WTC11 (cell line): ENCODE data around the gene MGMT. TPM values are rescaled to one million over a fixed set of nuclear protein-coding genes. Genes with fewer than 3 reads are reported as not detected.

Experiments used
- ATAC-seq: fragments of 200-7000 bp; cut with Tn5 transposase; 2 replicates; pipeline ENCODE4 v1.10.0; 2021; ENCODE audit warnings: mild to moderate bottlenecking, moderate library complexity
- CTCF ChIA-PET: fragments of 300-600 bp; sonication (Branson Sonifier 250); formaldehyde crosslinking; loops from one replicate; lab custom pipeline; 2021; ENCODE audit warnings: antibody characterized with exemption; lab: Charles Lee
- POLR2A ChIA-PET: fragments of 350-600 bp; sonication (Branson Sonifier 250); formaldehyde crosslinking; loops from one replicate; lab custom pipeline; 2021; ENCODE audit warnings: antibody characterized with exemption; lab: Charles Lee
- DNase-seq: peaks from one replicate; pipeline ENCODE4 v3.0.0; 2021; ENCODE audit warnings: low spot score
- H3K27ac Mint-ChIP-seq: 2 replicates; pipeline ENCODE4 v1.8.0; 2021; ENCODE audit warnings: mixed read lengths
- H3K27me3 Mint-ChIP-seq: 2 replicates; pipeline ENCODE4 v1.8.0; 2021; ENCODE audit warnings: low read depth, mild to moderate bottlenecking, moderate library complexity, mixed read lengths
- H3K36me3 Mint-ChIP-seq: 2 replicates; pipeline ENCODE4 v1.8.0; 2021; ENCODE audit warnings: mixed read lengths
- H3K4me1 Mint-ChIP-seq: 2 replicates; pipeline ENCODE4 v1.8.0; 2022; ENCODE audit warnings: mixed read lengths
- H3K4me3 Mint-ChIP-seq: 2 replicates; pipeline ENCODE4 v1.8.0; 2021; ENCODE audit warnings: mild to moderate bottlenecking, moderate library complexity, mixed read lengths
- H3K9me3 Mint-ChIP-seq: 2 replicates; pipeline ENCODE4 v1.8.0; 2021; ENCODE audit warnings: mixed read lengths
- ARID4B ChIP-seq: sonication (generic); formaldehyde crosslinking; IDR thresholded peaks from 2 replicates; pipeline ENCODE4 v1.8.0; 2023; ENCODE audit warnings: missing genetic modification reagents, mild to moderate bottlenecking, borderline replicate concordance
- ATF1 ChIP-seq: sonication (generic); formaldehyde crosslinking; IDR thresholded peaks from 2 replicates; pipeline ENCODE4 v1.8.1; 2023; ENCODE audit warnings: mild to moderate bottlenecking, moderate library complexity, missing genetic modification reagents
- CREB1 ChIP-seq: sonication (generic); formaldehyde crosslinking; IDR thresholded peaks from 2 replicates; pipeline ENCODE4 v1.8.0; 2023; ENCODE audit warnings: mild to moderate bottlenecking, missing genetic modification reagents
- ERG ChIP-seq: fragments of 250-450 bp; sonication (Bioruptor Pico); IDR thresholded peaks from 2 replicates; pipeline ENCODE4 v1.8.0; 2021; ENCODE audit warnings: mild to moderate bottlenecking
- GTF2I ChIP-seq: fragments of 250-450 bp; sonication (Bioruptor Pico); conservative IDR thresholded peaks from 2 replicates; pipeline ENCODE4 v1.4.0; 2021; ENCODE audit warnings: mild to moderate bottlenecking
- JAZF1 ChIP-seq: fragments of 250-450 bp; sonication (Bioruptor Pico); IDR thresholded peaks from 2 replicates; pipeline ENCODE4 v1.9.0; 2021; ENCODE audit warnings: moderate library complexity, mild to moderate bottlenecking, inconsistent platforms
- MAX ChIP-seq: sonication (generic); formaldehyde crosslinking; IDR thresholded peaks from 2 replicates; pipeline ENCODE4 v1.8.0; 2022; ENCODE audit warnings: mild to moderate bottlenecking, missing genetic modification reagents
- NFE2L1 ChIP-seq: sonication (generic); formaldehyde crosslinking; IDR thresholded peaks from 2 replicates; pipeline ENCODE4 v1.8.1; 2023; ENCODE audit warnings: missing genetic modification reagents
- PREB ChIP-seq: sonication (generic); formaldehyde crosslinking; IDR thresholded peaks from 2 replicates; pipeline ENCODE4 v1.8.1; 2022; ENCODE audit warnings: mild to moderate bottlenecking, missing genetic modification reagents, moderate library complexity, borderline replicate concordance
- PRRX2 ChIP-seq: fragments of 250-450 bp; sonication (Bioruptor Pico); IDR thresholded peaks from 2 replicates; pipeline ENCODE4 v1.8.0; 2021; ENCODE audit warnings: mild to moderate bottlenecking
- RORB ChIP-seq: fragments of 250-450 bp; sonication (Bioruptor Pico); IDR thresholded peaks from 2 replicates; pipeline ENCODE4 v1.9.0; 2021; ENCODE audit warnings: mild to moderate bottlenecking
- SMAD4 ChIP-seq: sonication (generic); formaldehyde crosslinking; IDR thresholded peaks from 2 replicates; pipeline ENCODE4 v1.8.0; 2022; ENCODE audit warnings: mild to moderate bottlenecking, missing genetic modification reagents
- TP53 ChIP-seq: sonication (generic); formaldehyde crosslinking; IDR thresholded peaks from 2 replicates; pipeline ENCODE4 v1.8.1; 2023; ENCODE audit warnings: mild to moderate bottlenecking, missing genetic modification reagents
- USF2 ChIP-seq: sonication (generic); formaldehyde crosslinking; IDR thresholded peaks from 2 replicates; pipeline ENCODE4 v1.8.1; 2023; ENCODE audit warnings: mild to moderate bottlenecking, missing genetic modification reagents, moderate library complexity
- ZBTB43 ChIP-seq: sonication (generic); formaldehyde crosslinking; IDR thresholded peaks from 2 replicates; pipeline ENCODE4 v1.8.1; 2023; ENCODE audit warnings: mild to moderate bottlenecking, missing genetic modification reagents
- ZNF232 ChIP-seq: sonication (generic); formaldehyde crosslinking; IDR thresholded peaks from 2 replicates; pipeline ENCODE4 v1.8.0; 2022; ENCODE audit warnings: mild to moderate bottlenecking, missing genetic modification reagents
- ZNF263 ChIP-seq: sonication (generic); formaldehyde crosslinking; IDR thresholded peaks from 2 replicates; pipeline ENCODE4 v1.8.1; 2022; ENCODE audit warnings: low read depth, mild to moderate bottlenecking, moderate library complexity, missing genetic modification reagents
- ZNF317 ChIP-seq: sonication (generic); formaldehyde crosslinking; IDR thresholded peaks from 2 replicates; pipeline ENCODE4 v1.8.1; 2023; ENCODE audit warnings: low read depth, mild to moderate bottlenecking, moderate library complexity, missing genetic modification reagents, borderline replicate concordance
- ZNF416 ChIP-seq: fragments of 250-450 bp; sonication (Bioruptor Pico); IDR thresholded peaks from 2 replicates; pipeline ENCODE4 v1.9.0; 2021; ENCODE audit warnings: mild to moderate bottlenecking, inconsistent platforms
- ZSCAN18 ChIP-seq: fragments of 250-450 bp; sonication (Bioruptor Pico); IDR thresholded peaks from 2 replicates; pipeline ENCODE4 v2.1.2; 2022; ENCODE audit warnings: mild to moderate bottlenecking, moderate library complexity
- total RNA-seq: library from RNA; stranded (reverse); gene quantifications from 3 replicates; pipeline ENCODE4 v1.2.3, GENCODE V29; 2021

The MGMT gene
- total RNA-seq, 1 experiment from 2014 or later, result 11.8 TPM

GRCh38 chr10:129693382-129693781, 226.3 kb downstream of the MGMT start:
- Mint-ChIP-seq H3K27me3 (no peaks in the 10 kb centered on the region), H3K27ac (no peak overlapping the region), H3K36me3 (no peaks in the 10 kb centered on the region; the same call in 1 of the 2 replicates), H3K4me1 (0 out of 2 replicates have a peak, but pooled peaks cover 2% of the 10 kb centered on the region), H3K4me3 (no peak overlapping the region), H3K9me3 (0 out of 2 replicates have a peak, but pooled peaks cover 2% of the 10 kb centered on the region)
- ChIA-PET CTCF (interaction anchor here (1.3 kb wide), 1 partner anchor 35 kb away, joined by 5 read pairs; no protein-coding TSS in a partner anchor), POLR2A (no interaction called here)
- no peak for TF ChIP-seq RORB (CRISPR knock-in tag)
- TF ChIP-seq PREB, result no peak
- TF ChIP-seq ZNF416 (CRISPR knock-in tag), result no peak
- no peak for TF ChIP-seq USF2
- no peak for TF ChIP-seq ZNF232 (CRISPR knock-in tag)
- no peak for TF ChIP-seq PRRX2 (CRISPR knock-in tag)
- no peak for TF ChIP-seq JAZF1 (CRISPR knock-in tag)
- TF ChIP-seq ZSCAN18, result no peak
- no peak for TF ChIP-seq CREB1 (CRISPR knock-in tag)
- TF ChIP-seq ERG (CRISPR knock-in tag), result no peak
- TF ChIP-seq ZNF317 (CRISPR knock-in tag), result no peak
- no peak for TF ChIP-seq ARID4B (CRISPR knock-in tag)
- no peak for TF ChIP-seq ZNF263 (CRISPR knock-in tag)
- TF ChIP-seq GTF2I (CRISPR knock-in tag), result no peak
- TF ChIP-seq MAX (CRISPR knock-in tag), result no peak
- no peak for TF ChIP-seq ZBTB43 (CRISPR knock-in tag)
- no peak for TF ChIP-seq TP53 (CRISPR knock-in tag)
- no peak for TF ChIP-seq NFE2L1 (CRISPR knock-in tag)
- no peak for TF ChIP-seq ATF1 (CRISPR knock-in tag)
- no peak for TF ChIP-seq SMAD4
- no peak for ATAC-seq
- DNase-seq, result no peak
